ENCODE results near the gene GALNT10. TPM values are rescaled to one million over a fixed set of nuclear protein-coding genes. Genes with fewer than 3 reads are reported as not detected.

Gene GALNT10
- polyA plus RNA-seq, 1 donor (not counting 4 experiments of a cell fraction or from before 2014, with no cell fraction given): 17.9 TPM

- H3K27me3 ChIP-seq (ENCODE audit: control insufficient read depth, extremely low read depth, insufficient read depth, low read length): peaks cover 14% of the 10 kb centered on the region
- no peaks in the 10 kb centered on the region for H3K36me3 ChIP-seq (ENCODE audit: control insufficient read depth in 2 of 2, extremely low read depth in 1 of 2, insufficient read depth in 2 of 2, low read length in 2 of 2)
- H3K79me2 ChIP-seq (ENCODE audit: control insufficient read depth, insufficient read depth, low read length): no peaks in the 10 kb centered on the region
- no peak overlapping the region for H3K4me3 ChIP-seq (ENCODE audit: control insufficient read depth in 2 of 3, extremely low read depth in 1 of 3, insufficient read depth in 2 of 3, low read depth in 1 of 3, low read length in 3 of 3)
- no peaks in the 10 kb centered on the region for H3K4me1 ChIP-seq (ENCODE audit: control insufficient read depth, extremely low read depth, insufficient read depth, low read length)
- no peaks in the 10 kb centered on the region for H3K9me1 ChIP-seq (ENCODE audit: control insufficient read depth, extremely low read depth, insufficient read depth, low read length)
- H3K9me3 ChIP-seq (ENCODE audit: control insufficient read depth, low read depth, low read length): no peaks in the 10 kb centered on the region
- DNase-seq (ENCODE audit: low read depth, low spot score) (no peak), FAIRE-seq (no peak)
- no peak overlapping the region for H3K27ac ChIP-seq (ENCODE audit: control insufficient read depth, insufficient read depth, low read length)
- dilution Hi-C loops (cut with MboI; ENCODE audit: extremely low pct_ligation_motif_present, low sequenced_read_pairs): no loop called here
- TF ChIP-seq EZH2 (IDR thresholded peaks at IDR 0.05; ENCODE audit: low read length) (peak; percentile 23), CTCF (optimal IDR thresholded peaks at IDR 0.05 in 1 of 3, IDR thresholded peaks at IDR 0.05 in 1 of 3, conservative IDR thresholded peaks at IDR 0.05 in 1 of 3; ENCODE audit: extremely low read depth in 1 of 3, insufficient read depth in 2 of 3, low read length in 3 of 3) (no peak)
- no peak overlapping the region for H3K9ac ChIP-seq (ENCODE audit: control insufficient read depth, extremely low read depth, insufficient read depth, low read length)
- H4K20me1 ChIP-seq (ENCODE audit: control insufficient read depth, extremely low read depth, insufficient read depth, low read length): no peaks in the 10 kb centered on the region
- H3K4me2 ChIP-seq (ENCODE audit: control insufficient read depth, extremely low read depth, insufficient read depth, low read depth, low read length): no peak overlapping the region
- H2AFZ ChIP-seq (ENCODE audit: control insufficient read depth, low read length): no peak overlapping the region
Measured at GRCh38 chr5:154163327-154164248, 26.9 kb upstream of the GALNT10 start.

GRCh38 chr5:154164249-154164581, 26.3 kb upstream of the GALNT10 start:
- Histone ChIP-seq H4K20me1 (ENCODE audit: control insufficient read depth, extremely low read depth, insufficient read depth, low read length) (no peaks in the 10 kb centered on the region), H3K27me3 (ENCODE audit: control insufficient read depth, extremely low read depth, insufficient read depth, low read length) (peaks cover 14% of the 10 kb centered on the region), H3K4me3 (ENCODE audit: control insufficient read depth in 2 of 3, extremely low read depth in 1 of 3, insufficient read depth in 2 of 3, low read depth in 1 of 3, low read length in 3 of 3) (no peak overlapping the region), H3K36me3 (ENCODE audit: control insufficient read depth in 2 of 2, extremely low read depth in 1 of 2, insufficient read depth in 2 of 2, low read length in 2 of 2) (no peaks in the 10 kb centered on the region), H3K27ac (ENCODE audit: control insufficient read depth, insufficient read depth, low read length) (no peak overlapping the region), H3K9me3 (ENCODE audit: control insufficient read depth, low read depth, low read length) (no peaks in the 10 kb centered on the region), H2AFZ (ENCODE audit: control insufficient read depth, low read length) (no peak overlapping the region), H3K9ac (ENCODE audit: control insufficient read depth, extremely low read depth, insufficient read depth, low read length) (no peak overlapping the region), H3K79me2 (ENCODE audit: control insufficient read depth, insufficient read depth, low read length) (no peaks in the 10 kb centered on the region), H3K9me1 (ENCODE audit: control insufficient read depth, extremely low read depth, insufficient read depth, low read length) (no peaks in the 10 kb centered on the region), H3K4me1 (ENCODE audit: control insufficient read depth, extremely low read depth, insufficient read depth, low read length) (no peaks in the 10 kb centered on the region), H3K4me2 (ENCODE audit: control insufficient read depth, extremely low read depth, insufficient read depth, low read depth, low read length) (no peak overlapping the region)
- TF ChIP-seq CTCF (optimal IDR thresholded peaks at IDR 0.05 in 1 of 3, IDR thresholded peaks at IDR 0.05 in 1 of 3, conservative IDR thresholded peaks at IDR 0.05 in 1 of 3; ENCODE audit: extremely low read depth in 1 of 3, insufficient read depth in 2 of 3, low read length in 3 of 3) (no peak), EZH2 (IDR thresholded peaks at IDR 0.05; ENCODE audit: low read length) (no peak)
- FAIRE-seq (no peak), DNase-seq (ENCODE audit: low read depth, low spot score) (no peak)
- dilution Hi-C loops (cut with MboI; ENCODE audit: extremely low pct_ligation_motif_present, low sequenced_read_pairs): no loop called here

Measured in keratinocyte (primary cell).